GM21786 (cell line): Measurements from ENCODE around the gene DRG1.
"Not testable (repeated sequence)": the region's sequence is repeated elsewhere in the genome, so short reads cannot be mapped to it uniquely, and the experiment has no call there.

ENCODE experiments used
- ATAC-seq: cut with Tn5 transposase; IDR thresholded peaks from one replicate; pipeline ENCODE4 v1.9.1; 2021; ENCODE audit not compliant: unreplicated experiment

Gene DRG1

GRCh38 chr22:31399211-31400022 is at the start of gene DRG1:
DRG1 (plus strand) TSS chr22:31399604; CDS start chr22:31399684, 80 bp downstream.
- peak; percentile 88 for ATAC-seq

GRCh38 chr22:31349960-31350359 is 49.4 kb upstream of the DRG1 start:
- no peak for ATAC-seq

DNA sequence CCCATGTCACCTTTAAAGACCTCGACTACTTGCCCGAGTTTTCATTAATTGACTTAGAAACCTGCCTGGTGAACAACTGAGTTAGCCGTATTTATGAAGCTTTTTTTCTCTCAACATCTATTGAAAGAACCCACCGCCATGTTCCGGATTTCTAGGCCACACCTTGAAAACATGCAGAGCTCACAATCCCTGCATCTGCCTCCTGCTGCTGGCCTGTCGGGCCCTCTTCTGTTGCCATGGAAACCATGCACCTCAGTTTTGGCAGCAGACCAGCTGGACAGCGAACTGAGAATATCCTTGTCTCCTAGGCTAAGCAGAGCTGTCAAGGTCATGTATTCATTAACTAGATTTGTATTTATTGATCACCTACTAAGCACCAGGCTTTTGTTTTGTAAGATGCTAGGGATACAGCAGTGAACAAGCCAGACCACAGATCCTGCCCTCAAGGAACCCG is 49.0 kb upstream of the DRG1 start:
- no peak for ATAC-seq

- ATAC-seq, result no peak
Measured at GRCh38 chr22:31354515-31354914, 44.9 kb upstream of the DRG1 start.

DNA sequence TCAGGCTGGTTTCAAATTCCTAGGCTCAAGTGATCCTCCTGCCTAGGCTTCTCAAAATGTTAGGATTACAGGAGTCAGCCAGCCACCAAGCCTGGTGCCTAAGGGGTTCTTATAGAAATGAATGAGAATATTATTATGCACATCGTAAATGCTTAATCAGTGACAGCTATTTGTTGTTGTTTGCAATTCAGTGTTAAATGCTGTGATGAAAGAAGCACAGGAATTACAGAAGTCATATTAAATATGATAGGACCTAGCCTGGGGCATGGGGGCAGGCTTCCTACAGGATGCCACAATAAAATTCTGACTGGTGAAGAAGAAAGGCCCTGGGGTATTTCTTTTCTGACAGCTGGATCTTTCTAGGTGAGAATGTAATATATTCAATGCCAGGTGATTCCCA is 39.4 kb upstream of the DRG1 start:
- no peak for ATAC-seq

GRCh38 chr22:31361743-31362142 is 37.7 kb upstream of the DRG1 start:
- ATAC-seq, result no peak

DNA sequence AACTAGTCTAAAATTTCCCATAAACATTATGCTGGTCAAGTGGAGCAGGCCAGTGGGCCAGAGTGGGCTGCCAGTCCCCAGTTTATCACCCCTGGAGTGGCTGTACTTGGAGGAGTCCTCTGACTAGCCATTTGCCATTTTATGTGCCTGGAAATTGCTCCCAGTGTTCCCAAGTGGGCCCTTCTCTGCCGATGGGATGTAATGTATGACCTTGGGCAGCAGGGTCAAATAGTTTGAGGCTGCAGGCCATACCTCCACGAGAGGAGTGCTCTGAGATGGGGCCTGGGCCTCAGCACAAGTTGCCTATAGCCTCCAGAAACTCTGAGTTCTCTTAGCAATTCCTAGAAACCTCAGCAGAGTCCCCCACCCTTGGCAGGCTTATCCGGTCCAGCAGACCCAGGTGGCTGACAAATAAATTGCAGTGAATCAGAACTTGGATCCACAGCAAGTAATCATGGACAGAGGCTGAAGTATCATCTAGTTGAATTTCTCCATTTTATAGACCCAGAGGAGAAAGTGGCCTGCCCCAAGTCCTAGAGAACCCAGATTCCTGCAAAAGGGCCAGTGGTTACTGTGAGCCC is 35.4 kb upstream of the DRG1 start:
- no peak for ATAC-seq

- ATAC-seq, result no peak
Measured at GRCh38 chr22:31367426-31367825, 32.0 kb upstream of the DRG1 start.

DNA sequence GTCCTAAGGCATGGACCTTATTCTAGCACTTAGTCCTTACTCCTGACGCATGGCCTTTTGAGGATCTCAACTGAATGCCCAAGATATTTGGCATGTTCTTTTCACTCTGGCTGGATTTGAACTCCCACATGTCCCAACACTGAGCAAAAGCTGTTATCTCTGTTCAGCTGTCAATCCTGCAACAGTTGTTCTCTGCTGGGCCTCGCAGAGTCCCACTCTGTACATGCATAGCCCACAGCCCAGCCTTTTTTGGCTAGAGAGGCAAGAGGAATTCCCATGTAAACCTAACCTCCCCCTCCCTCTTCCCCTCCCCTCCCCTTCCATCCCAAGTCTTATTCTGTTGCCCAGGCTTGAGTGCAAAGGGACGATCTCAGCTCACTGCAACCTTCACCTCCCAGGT is 21.8 kb upstream of the DRG1 start:
- ATAC-seq, result no peak

DNA sequence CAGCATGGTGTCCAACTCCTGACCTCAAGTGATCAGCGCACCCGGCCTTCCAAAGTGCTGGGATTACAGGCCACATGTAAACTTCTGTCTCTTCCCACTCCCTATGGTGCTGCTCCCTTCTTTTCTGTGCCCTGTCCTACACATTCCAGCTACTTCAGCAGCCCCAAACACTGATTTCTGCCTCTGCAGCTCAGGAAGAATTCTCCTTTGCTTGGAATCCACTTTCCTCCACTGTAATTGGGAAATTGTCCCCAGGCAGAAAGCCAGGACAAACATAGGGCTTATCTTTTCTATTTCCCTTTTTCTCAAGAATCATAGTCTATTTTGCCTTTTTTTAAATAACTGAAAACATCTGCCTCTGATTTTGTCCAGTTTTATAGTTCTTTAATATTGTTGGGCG is 21.3 kb upstream of the DRG1 start:
- no peak for ATAC-seq

GRCh38 chr22:31378651-31379050 is 20.8 kb upstream of the DRG1 start:
- ATAC-seq, result not testable (repeated sequence)

GRCh38 chr22:31393893-31394292 is 5.5 kb upstream of the DRG1 start:
- ATAC-seq, result no peak

- no peak for ATAC-seq
Measured at GRCh38 chr22:31394326-31394725, 5.1 kb upstream of the DRG1 start.

DNA sequence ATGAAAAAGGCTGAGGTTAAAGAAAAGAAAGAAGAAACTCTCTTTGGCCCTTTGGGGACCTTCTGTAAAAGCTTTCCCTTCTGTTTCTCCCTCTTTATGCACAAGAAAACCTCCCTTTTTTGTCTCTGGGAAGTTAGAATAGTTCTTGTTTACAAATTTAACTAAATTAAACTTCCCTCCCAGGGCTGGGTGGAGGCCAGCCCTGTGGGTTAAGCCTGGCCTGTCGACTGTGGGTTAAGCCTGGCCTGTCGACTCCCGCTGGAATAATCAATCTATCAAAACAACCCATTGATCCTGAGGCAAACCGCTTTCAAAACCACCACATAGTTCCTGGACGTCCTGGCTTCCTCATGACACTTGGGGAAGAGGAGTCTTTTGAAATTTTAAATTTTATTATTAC is 1.2 kb upstream of the DRG1 start:
- ATAC-seq, result no peak

DNA sequence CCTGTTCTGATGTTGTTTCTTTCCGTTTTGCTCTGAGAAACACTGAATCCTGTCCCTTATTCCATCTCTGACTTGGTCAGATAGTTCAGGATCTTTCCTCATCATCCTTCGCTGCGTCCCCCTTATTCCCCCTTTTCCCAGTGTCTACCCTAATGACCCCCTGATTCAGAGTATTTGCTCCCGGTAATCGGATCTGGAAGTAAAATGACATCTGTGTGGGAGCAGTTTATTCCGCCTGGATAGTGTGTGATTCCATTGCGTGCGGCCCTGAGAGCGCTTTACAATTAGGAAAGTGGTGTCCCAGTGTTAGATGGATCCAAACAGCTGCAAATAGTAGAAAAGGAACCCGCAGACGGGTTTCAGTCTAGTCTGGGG is 606 bp downstream of the DRG1 start:
- no peak for ATAC-seq

- ATAC-seq, result not testable (repeated sequence)
Measured at GRCh38 chr22:31402350-31402749, 2.9 kb downstream of the DRG1 start.

DNA sequence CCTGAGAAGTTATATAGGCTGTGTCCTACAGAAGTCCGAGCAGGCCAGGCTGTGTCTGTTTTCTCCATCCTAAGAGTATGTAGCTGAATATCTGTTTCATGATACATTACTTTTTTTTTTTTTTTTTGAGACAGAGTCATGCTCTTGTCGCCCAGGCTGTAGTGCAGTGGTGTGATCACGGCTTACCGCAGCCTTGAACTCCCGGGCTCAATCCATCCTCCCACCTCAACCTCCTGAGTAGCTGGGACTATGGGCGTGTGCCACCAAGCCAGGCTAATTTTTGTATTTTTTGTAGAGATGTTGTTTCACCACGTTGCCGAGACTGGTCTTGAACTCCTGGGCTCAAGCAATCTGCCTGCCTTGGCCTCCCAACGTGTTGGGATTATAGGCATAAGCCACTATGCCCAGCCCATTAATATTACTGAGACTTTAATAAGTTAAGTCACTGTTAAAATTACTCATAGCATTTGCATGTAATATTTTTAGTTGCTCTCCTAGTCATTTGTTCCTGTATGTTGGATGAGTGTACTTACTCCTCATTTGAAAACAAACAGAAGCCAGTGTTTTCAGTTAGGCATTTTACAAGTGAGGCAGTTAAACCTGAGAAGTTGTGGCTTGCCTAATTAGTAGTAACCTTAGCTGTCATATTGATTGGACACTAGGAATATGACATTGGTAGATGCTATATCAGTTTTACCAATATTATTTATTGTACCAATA is 26.1 kb downstream of the DRG1 start:
- no peak for ATAC-seq

DNA sequence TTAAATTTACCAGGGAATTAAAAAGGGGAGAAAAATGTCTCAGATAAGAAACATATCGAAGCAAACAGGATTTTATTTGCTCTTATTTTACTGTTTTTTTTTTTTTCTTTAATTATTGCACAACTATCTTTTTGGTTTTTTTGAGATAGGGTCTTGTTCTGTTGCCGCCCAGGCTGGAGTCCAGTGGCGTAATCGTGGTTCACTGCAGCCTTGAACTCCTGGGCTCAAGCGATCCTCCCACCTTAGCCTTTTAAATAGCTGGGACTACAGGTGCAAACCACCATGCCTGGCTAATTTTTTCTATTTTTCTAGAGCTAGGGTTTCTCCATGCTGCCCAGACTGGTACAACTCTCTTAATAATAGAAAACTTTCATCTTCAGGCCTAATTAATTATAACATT is 32.5 kb downstream of the DRG1 start:
- ATAC-seq, result no peak

- ATAC-seq, result no peak
Measured at GRCh38 chr22:31436132-31436531, 36.7 kb downstream of the DRG1 start.

DNA sequence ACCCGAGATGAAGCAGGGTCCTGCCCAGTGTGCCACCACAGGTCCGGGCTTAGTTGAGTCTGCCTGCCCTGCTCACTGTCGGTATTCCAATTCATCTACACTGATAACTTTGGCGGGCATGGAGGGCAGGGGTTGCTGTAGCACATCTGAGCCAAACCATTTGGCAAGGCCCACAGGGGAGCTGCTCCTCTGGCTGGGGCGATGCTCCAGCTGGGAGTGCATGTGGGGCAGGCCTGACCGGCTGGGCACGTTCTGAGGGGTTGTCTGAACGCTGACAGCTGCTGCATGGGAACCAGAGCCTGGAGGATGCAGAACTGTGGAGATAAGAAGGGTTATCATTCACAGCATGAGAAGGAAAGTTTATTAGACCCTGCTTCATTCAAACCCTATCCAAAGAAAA is 40.4 kb downstream of the DRG1 start:
- ATAC-seq, result no peak

DNA sequence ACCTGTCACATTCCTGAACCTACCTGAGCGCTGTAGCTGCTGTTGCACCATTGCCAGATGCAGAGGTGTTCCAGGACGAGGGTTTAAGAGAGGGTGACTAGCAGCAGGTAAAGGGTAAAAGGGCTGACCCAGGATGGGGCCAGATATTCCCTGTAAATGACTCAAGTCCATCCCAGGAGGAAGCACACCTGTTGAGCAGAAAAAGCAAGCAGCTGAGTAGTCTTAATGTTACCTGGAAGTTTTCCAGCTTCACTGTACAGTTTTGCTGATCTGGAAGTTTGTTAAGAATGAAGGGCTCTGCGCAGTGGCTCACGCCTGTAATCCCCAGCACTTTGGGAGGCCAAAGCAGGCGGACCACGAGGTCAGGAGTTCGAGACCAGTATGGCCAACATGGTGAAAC is 41.3 kb downstream of the DRG1 start:
- no peak for ATAC-seq

DNA sequence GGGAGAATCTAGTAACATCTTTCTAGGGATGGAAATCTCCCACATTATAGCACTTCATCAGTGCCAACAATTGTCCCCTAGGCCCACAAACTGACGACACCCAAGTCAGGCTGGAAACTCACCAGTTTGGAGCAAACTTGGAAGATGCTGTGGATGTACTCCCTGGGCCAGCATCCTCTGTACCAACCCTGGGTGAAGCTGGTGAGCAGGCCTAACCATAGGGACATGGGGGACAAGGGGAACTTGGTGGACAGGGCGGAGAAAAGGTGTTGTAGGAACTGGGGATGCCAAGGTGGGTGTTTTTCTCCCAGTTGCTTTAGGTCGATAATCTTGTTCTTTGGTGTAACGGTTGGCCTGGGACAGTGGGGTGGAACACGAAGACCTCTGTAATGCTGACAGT is 42.2 kb downstream of the DRG1 start:
- ATAC-seq, result no peak
